Esophagus muscularis mucosa (tissue), 4 donors: ENCODE measurements around the gene SPTBN1. TPM values are rescaled to one million over a fixed set of nuclear protein-coding genes. Genes with fewer than 3 reads are reported as not detected.

Experiments used
- DNase-seq: peaks from one replicate; pipeline ENCODE4 v3.0.0-alpha.2; 2017; ENCODE audit errors: extremely low spot score
- H3K27ac ChIP-seq, 4 donors: fragments of 200-600 bp; sonication (generic); replicated peaks in 1 of 4; 1 replicate in 3 of 4; 2 replicates in 1 of 4; pipeline ENCODE4 v1.5.1; 2016 to 2019; ENCODE audit warnings: mild to moderate bottlenecking in 1 of 4
- H3K27me3 ChIP-seq, 4 donors: fragments of 200-600 bp; sonication (generic); one replicate each; pipeline versions ENCODE4 v1.5.1 to v1.6.0; 2016 to 2019
- H3K36me3 ChIP-seq, 4 donors: fragments of 200-600 bp; sonication (generic); one replicate each; pipeline ENCODE4 v1.5.1; 2016 to 2019
- H3K4me1 ChIP-seq, 4 donors: fragments of 200-600 bp; sonication (generic); one replicate each; pipeline ENCODE4 v1.5.1; 2016 to 2019
- H3K4me3 ChIP-seq, 4 donors: fragments of 200-600 bp; sonication (generic); 1 replicate in 2 of 4; 2 replicates in 2 of 4; pipeline ENCODE4 v1.5.1; 2016 to 2019; ENCODE audit warnings: mild to moderate bottlenecking in 4 of 4, moderate library complexity in 1 of 4
- H3K9me3 ChIP-seq, 4 donors: fragments of 200-600 bp; sonication (generic); 1 replicate in 3 of 4; 2 replicates in 1 of 4; pipeline ENCODE4 v1.5.1; 2016 to 2019
- CTCF ChIP-seq, 3 experiments: fragments of 200-600 bp in 2 of 3; fragments of 450-650 bp in 1 of 3; sonication (generic) in 2 of 3; IDR thresholded peaks; one replicate each; pipeline ENCODE4 v1.5.1; 2017 to 2019; ENCODE audit warnings: antibody characterized with exemption in 3 of 3, mild to moderate bottlenecking in 2 of 3, moderate library complexity in 1 of 3
- EP300 ChIP-seq: sonication (generic); formaldehyde crosslinking; IDR thresholded peaks from one replicate; pipeline ENCODE4 v1.6.1; 2017; ENCODE audit warnings: antibody characterized with exemption
- POLR2A ChIP-seq: fragments of 450-650 bp; IDR thresholded peaks from one replicate; pipeline ENCODE4 v1.6.1; 2017; ENCODE audit warnings: antibody characterized with exemption, moderate library complexity, mild to moderate bottlenecking, low read depth
- POLR2AphosphoS5 ChIP-seq, 2 donors: sonication (generic); formaldehyde crosslinking; IDR thresholded peaks; one replicate each; pipeline ENCODE4 v1.6.1; 2017; ENCODE audit warnings: antibody characterized with exemption in 2 of 2
- WGBS: methylation state at CpG from one replicate; pipeline ENCODE4 v1.1.5; 2018; 5-methylcytosine and 5-hydroxymethylcytosine counted together
- intact Hi-C: fragments of 100-400 bp; cut with DNase I; formaldehyde crosslinking; loops from one replicate; pipeline ENCODE4 v1.15.1; 2023
- total RNA-seq, 4 donors: library from RNA; depleted of rRNA; stranded (reverse); fragments of >200 nt; gene quantifications; one replicate each; pipeline versions ENCODE4 v1.1.0 to v1.2.1, GENCODE V29; 2016

Gene SPTBN1
- total RNA-seq, 4 donors from 2014 or later = 465 to 600 (median 547) TPM

GRCh38 chr2:54510916-54511315 is 54.8 kb downstream of the SPTBN1 start:
- WGBS = 79% methylated on average over 2 of the region's 2 CpGs
- Histone ChIP-seq H3K27me3 (no peaks in the 10 kb centered on the region), H3K4me1 (peaks cover 67 to 96% (median 88%) of the 10 kb centered on the region in 4 donors), H3K9me3 (no peaks in the 10 kb centered on the region), H3K4me3 (no peak overlapping the region), H3K27ac (peak overlapping the region in 1 of 4 donors; percentile 34), H3K36me3 (peaks cover 0 to 8% (median 0%) of the 10 kb centered on the region in 4 donors)
- no peak for DNase-seq
- TF ChIP-seq EP300 (no peak), CTCF (IDR thresholded peaks at IDR 0.05) (no peak), POLR2AphosphoS5 (IDR thresholded peaks at IDR 0.05) (no peak), POLR2A (no peak)
- intact Hi-C loops = no loop called here

GRCh38 chr2:54512183-54512582 is 56.1 kb downstream of the SPTBN1 start:
- intact Hi-C loops = no loop called here
- Histone ChIP-seq H3K27ac (peak overlapping the region in 1 of 4 donors; percentile 20), H3K36me3 (peaks cover 0 to 11% (median 0%) of the 10 kb centered on the region in 4 donors), H3K27me3 (no peaks in the 10 kb centered on the region), H3K9me3 (no peaks in the 10 kb centered on the region), H3K4me1 (peaks cover 59 to 89% (median 84%) of the 10 kb centered on the region in 4 donors), H3K4me3 (no peak overlapping the region)
- no peak for TF ChIP-seq POLR2AphosphoS5 (IDR thresholded peaks at IDR 0.05)
- no peak for TF ChIP-seq POLR2A
- TF ChIP-seq CTCF (IDR thresholded peaks at IDR 0.05) = no peak
- TF ChIP-seq EP300 = no peak
- DNase-seq = no peak
- 75% methylated on average over 3 of the region's 3 CpGs for WGBS

- DNase-seq = no peak
- H3K27ac ChIP-seq = peak overlapping the region in 1 of 4 donors; percentile 20
- WGBS = 77% methylated on average over 4 of the region's 4 CpGs
- intact Hi-C loops = no loop called here
- H3K27me3 ChIP-seq = no peaks in the 10 kb centered on the region
- H3K36me3 ChIP-seq = peaks cover 0 to 11% (median 0%) of the 10 kb centered on the region in 4 donors
- peaks cover 57 to 91% (median 82%) of the 10 kb centered on the region in 4 donors for H3K4me1 ChIP-seq
- TF ChIP-seq CTCF (IDR thresholded peaks at IDR 0.05) (no peak), POLR2AphosphoS5 (IDR thresholded peaks at IDR 0.05) (no peak)
- H3K9me3 ChIP-seq = no peaks in the 10 kb centered on the region
- no peak overlapping the region for H3K4me3 ChIP-seq
Observed at GRCh38 chr2:54512663-54513362, 56.7 kb downstream of the SPTBN1 start.

- H3K27ac ChIP-seq = no peak overlapping the region
- TF ChIP-seq EP300 = no peak
- TF ChIP-seq CTCF (IDR thresholded peaks at IDR 0.05) = no peak
- no peak for TF ChIP-seq POLR2A
- no peak for TF ChIP-seq POLR2AphosphoS5 (IDR thresholded peaks at IDR 0.05)
- H3K4me1 ChIP-seq = peaks cover 57 to 91% (median 82%) of the 10 kb centered on the region in 4 donors
- no peak overlapping the region for H3K4me3 ChIP-seq
- no peaks in the 10 kb centered on the region for H3K9me3 ChIP-seq
- H3K27me3 ChIP-seq = no peaks in the 10 kb centered on the region
- intact Hi-C loops = no loop called here
- H3K36me3 ChIP-seq = peaks cover 0 to 11% (median 0%) of the 10 kb centered on the region in 4 donors
- DNase-seq = no peak
Observed at GRCh38 chr2:54513363-54513715, 57.2 kb downstream of the SPTBN1 start.
